AG08396 (cell line): ENCODE data around the gene TAS2R43.
"Not testable (repeated sequence)": the region's sequence is repeated elsewhere in the genome, so short reads cannot be mapped to it uniquely, and the experiment has no call there.

ENCODE experiments used
- DNase-seq: peaks from one replicate; pipeline ENCODE4 v3.0.0; 2012; ENCODE audit warnings: low spot score, mixed read lengths

TAS2R43 gene

GRCh38 chr12:11059784-11060183 is 32.3 kb downstream of the TAS2R43 start:
- no peak for DNase-seq

- no peak for DNase-seq
Measured at GRCh38 chr12:11059041-11059440, 33.1 kb downstream of the TAS2R43 start.

- DNase-seq = no peak
Measured at GRCh38 chr12:11055306-11055705, 36.8 kb downstream of the TAS2R43 start.

DNA sequence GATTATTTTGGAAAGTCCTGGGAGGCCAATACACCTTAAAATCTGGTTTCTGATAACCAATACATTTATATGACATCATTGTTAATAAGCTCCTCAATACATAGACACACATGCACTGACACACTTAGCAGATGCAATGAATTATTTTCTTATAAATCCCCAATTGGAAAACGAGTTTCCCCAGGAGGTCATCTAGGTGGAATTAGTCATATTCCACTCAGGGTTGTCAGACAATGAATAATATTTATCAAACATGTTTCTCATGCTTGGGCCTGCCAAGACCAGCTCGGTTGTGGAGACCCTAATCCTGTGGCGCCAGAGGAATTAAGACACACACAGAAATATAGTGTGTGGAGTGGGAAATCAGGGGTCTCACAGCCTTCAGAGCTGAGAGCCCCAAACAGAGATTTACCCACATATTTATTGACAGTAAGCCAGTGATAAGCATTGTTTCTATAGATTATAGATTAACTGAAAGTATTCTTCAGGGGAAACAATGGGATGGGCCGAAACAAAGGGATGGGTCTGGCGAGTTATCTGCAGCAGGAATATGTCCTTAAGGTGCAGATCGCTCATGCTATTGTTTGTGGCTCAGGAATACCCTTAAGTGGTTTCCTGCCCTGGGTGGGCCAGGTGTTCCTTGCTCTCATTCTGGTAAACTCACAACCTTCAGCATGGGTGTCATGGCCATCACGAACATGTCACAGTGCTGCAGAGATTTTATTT is 42.1 kb downstream of the TAS2R43 start:
- not testable (repeated sequence) for DNase-seq

DNA sequence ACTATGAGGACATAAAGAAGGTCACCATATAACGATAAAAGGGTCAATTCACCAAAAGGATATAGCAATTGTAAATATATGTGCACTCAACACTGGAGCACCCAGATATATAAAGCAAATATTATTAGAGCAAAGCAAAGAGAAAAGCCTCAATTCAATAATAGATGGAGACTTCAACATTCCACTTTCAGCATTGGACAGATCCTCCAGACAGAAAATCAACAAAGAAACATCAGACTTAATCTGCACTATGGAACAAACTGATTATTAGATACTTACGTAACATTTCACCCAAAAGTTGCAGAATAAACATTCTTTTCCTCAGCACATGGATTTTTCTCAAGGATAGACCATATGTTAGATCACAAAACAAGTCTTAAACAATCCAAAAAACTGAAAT is 50.7 kb downstream of the TAS2R43 start:
- DNase-seq = not testable (repeated sequence)
